ENCODE results near the gene SPIN3.

GRCh38 chrX:56947699-56948098 lies 47.6 kb downstream of the SPIN3 start:
- TF ChIP-seq CTCF (IDR thresholded peaks at IDR 0.05) (no peak), POLR2A (IDR thresholded peaks at IDR 0.05) (no peak), POLR2AphosphoS5 (IDR thresholded peaks at IDR 0.05) (no peak)

Data from sigmoid colon (tissue), 4 donors.